ENCODE results near the gene DACT1. TPM values are rescaled to one million over a fixed set of nuclear protein-coding genes. Genes with fewer than 3 reads are reported as not detected.

The DACT1 gene
- total RNA-seq, 1 experiment from 2014 or later: 4.4 TPM

DNA sequence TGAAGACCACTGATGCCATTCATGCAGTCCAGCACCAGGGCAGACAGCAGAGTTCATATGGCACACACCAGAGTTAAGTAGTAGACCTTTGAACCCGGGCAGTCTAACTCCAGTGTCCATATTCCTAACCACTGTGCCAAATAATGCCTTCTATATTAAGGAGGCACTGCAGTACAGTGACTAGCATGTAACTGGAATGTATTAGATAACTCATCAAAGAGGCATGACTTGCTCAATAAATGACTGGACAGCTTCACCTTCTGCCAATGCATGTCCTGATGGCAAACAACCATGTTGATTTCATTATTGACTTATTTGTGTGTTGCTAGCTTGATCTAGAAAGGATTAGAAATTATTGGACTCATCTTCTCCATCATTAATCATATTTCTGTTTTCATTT lies 40.2 kb downstream of the DACT1 start:
- Histone ChIP-seq H3K56ac (ENCODE audit: insufficient read length, low read depth, low read length) (no peak overlapping the region), H2BK5ac (ENCODE audit: insufficient read length, low read length) (no peak overlapping the region), H4K8ac (replicated peaks; ENCODE audit: insufficient read length, low read depth, low read length) (no peak overlapping the region), H4K20me1 (ENCODE audit: control insufficient read depth, insufficient read depth, insufficient read length) (no peaks in the 10 kb centered on the region), H3K23ac (ENCODE audit: insufficient read length, low read depth, low read length) (no peak overlapping the region), H2BK12ac (ENCODE audit: insufficient read length, low read depth, low read length) (no peak overlapping the region), H3K14ac (ENCODE audit: insufficient read depth, low read length) (no peak overlapping the region), H2BK20ac (ENCODE audit: low read depth, low read length, poor library complexity, severe bottlenecking) (no peak overlapping the region), H3T11ph (ENCODE audit: low read length) (no peak overlapping the region), H3K79me2 (ENCODE audit: insufficient read depth, low read length) (no peaks in the 10 kb centered on the region), H3K4me2 (ENCODE audit: insufficient read depth, insufficient read length, low read length) (no peak overlapping the region), H2BK120ac (ENCODE audit: low read depth, low read length, poor library complexity, severe bottlenecking) (no peak overlapping the region), H2BK15ac (ENCODE audit: low read depth, low read length) (no peak overlapping the region), H4K91ac (ENCODE audit: insufficient read length, low read depth, low read length) (no peak overlapping the region), H3K27ac (ENCODE audit: insufficient read length, low read depth, low read length) (no peak overlapping the region), H3K9me3 (ENCODE audit: control insufficient read depth, low read depth, low read length) (no peaks in the 10 kb centered on the region), H3K79me1 (ENCODE audit: insufficient read depth, low read depth, low read length, poor library complexity, severe bottlenecking) (no peaks in the 10 kb centered on the region), H4K5ac (ENCODE audit: insufficient read length, low read depth, low read length) (no peak overlapping the region), H3K18ac (ENCODE audit: insufficient read length, low read depth, low read length) (no peak overlapping the region), H3K23me2 (ENCODE audit: insufficient read length, low read depth, low read length, poor library complexity, severe bottlenecking) (no peaks in the 10 kb centered on the region), H3K4me1 (ENCODE audit: insufficient read depth, low read length) (no peaks in the 10 kb centered on the region), H3K27me3 (ENCODE audit: insufficient read depth, low read length) (no peaks in the 10 kb centered on the region; the same call in 1 of the 2 replicates), H2AK5ac (ENCODE audit: insufficient read length, low read length) (no peak overlapping the region), H2AFZ (ENCODE audit: low read length) (no peak overlapping the region), H3K9ac (ENCODE audit: extremely low read depth, insufficient read length, low read length) (no peak overlapping the region), H3K4ac (ENCODE audit: low read depth, low read length) (no peak overlapping the region)
- Mint-ChIP-seq H3K27me3 (ENCODE audit: low read depth) (no peaks in the 10 kb centered on the region), H3K4me1 (peaks cover 0 to 1% of the 10 kb centered on the region in 2 experiments; a peak in 1 of 4 replicates), H3K9me3 (no peaks in the 10 kb centered on the region), H3K4me3 (no peak overlapping the region), H3K27ac (no peak overlapping the region), H3K36me3 (ENCODE audit: insufficient read depth in 1 of 3, low read depth in 3 of 3) (no peaks in the 10 kb centered on the region)
- TF ChIP-seq, protein P1, sequence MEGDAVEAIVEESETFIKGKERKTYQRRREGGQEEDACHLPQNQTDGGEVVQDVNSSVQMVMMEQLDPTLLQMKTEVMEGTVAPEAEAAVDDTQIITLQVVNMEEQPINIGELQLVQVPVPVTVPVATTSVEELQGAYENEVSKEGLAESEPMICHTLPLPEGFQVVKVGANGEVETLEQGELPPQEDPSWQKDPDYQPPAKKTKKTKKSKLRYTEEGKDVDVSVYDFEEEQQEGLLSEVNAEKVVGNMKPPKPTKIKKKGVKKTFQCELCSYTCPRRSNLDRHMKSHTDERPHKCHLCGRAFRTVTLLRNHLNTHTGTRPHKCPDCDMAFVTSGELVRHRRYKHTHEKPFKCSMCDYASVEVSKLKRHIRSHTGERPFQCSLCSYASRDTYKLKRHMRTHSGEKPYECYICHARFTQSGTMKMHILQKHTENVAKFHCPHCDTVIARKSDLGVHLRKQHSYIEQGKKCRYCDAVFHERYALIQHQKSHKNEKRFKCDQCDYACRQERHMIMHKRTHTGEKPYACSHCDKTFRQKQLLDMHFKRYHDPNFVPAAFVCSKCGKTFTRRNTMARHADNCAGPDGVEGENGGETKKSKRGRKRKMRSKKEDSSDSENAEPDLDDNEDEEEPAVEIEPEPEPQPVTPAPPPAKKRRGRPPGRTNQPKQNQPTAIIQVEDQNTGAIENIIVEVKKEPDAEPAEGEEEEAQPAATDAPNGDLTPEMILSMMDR (conservative IDR thresholded peaks at IDR 0.05): no peak
- no peak for DNase-seq
- no CpG with 5 or more reads among the region's 1 CpG for WGBS (ENCODE audit: extremely low coverage, insufficient read length, low lambda C conversion rate)
